HG03139 (cell line): ENCODE results near the gene KRTAP9-3.
"Not testable (repeated sequence)": the region's sequence is repeated elsewhere in the genome, so short reads cannot be mapped to it uniquely, and the experiment has no call there.

Experiments
- ATAC-seq: cut with Tn5 transposase; IDR thresholded peaks from one replicate; pipeline ENCODE4 v1.9.1; 2021; ENCODE audit not compliant: unreplicated experiment

The KRTAP9-3 gene

GRCh38 chr17:41249637-41250240 lies 17.5 kb downstream of the KRTAP9-3 start, which contains the start of gene KRTAP9-4:
Gene KRTAP9-4 (plus strand): TSS chr17:41249687. CDS start chr17:41249721, 34 bp downstream.
- ATAC-seq = not testable (repeated sequence)

- ATAC-seq = no peak
These were observed 19.0 kb downstream of the KRTAP9-3 start for GRCh38 chr17:41251261-41251660.

DNA sequence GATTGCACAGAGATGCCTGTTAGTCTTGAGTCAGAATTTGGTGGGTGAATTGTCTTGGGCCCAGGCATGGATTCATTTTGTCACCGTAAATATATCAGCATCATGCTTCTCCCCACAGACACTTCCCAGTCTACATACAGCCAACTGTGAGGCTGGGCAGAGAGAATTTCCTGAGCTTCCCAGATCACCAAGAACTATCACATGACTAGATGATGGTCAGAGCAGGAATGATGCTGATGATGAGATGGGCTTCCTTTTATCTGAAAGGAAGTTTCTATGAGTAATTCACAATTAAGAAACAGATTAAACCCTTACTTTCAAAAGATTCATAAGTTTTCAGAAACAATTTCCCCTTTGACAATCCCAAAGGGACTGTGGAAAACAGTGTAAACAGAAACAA lies 22.6 kb downstream of the KRTAP9-3 start:
- ATAC-seq = no peak

DNA sequence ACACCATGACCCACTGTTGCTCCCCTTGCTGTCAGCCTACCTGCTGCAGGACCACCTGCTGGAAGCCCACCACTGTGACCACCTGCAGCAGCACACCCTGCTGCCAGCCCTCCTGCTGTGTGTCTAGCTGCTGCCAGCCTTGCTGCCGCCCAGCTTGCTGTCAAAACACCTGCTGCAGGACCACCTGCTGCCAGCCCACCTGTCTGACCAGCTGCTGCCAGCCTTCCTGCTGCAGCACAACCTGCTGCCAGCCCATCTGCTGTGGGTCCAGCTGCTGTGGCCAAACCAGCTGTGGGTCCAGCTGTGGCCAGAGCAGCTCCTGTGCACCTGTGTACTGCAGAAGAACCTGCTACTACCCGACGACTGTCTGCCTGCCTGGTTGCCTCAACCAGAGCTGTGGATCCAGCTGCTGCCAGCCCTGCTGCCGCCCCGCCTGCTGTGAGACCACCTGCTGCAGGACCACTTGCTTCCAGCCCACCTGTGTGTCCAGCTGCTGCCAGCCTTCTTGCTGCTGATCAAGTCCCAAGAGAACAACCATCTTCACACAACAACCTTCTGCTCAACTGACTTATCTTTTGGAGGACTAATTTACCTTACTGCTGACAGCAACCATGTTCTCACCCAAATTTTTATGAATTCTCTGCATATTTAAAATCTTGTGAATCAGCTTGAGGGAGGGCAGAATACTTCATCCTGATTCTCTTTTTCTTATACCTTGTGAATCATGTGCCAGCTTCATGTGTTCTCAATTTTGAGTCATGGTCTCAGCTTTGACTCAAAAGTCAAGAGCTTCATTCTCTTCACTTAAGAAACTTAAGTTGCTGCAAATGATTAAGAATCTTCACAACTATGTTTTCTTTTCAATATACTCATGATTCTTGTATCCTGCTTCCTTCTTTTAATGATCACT lies 23.4 kb downstream of the KRTAP9-3 start, which contains the start of gene KRTAP9-9:
Gene KRTAP9-9, plus strand, starts transcription at position 4 of the 910 bp plus-strand sequence.
- not testable (repeated sequence) for ATAC-seq

DNA sequence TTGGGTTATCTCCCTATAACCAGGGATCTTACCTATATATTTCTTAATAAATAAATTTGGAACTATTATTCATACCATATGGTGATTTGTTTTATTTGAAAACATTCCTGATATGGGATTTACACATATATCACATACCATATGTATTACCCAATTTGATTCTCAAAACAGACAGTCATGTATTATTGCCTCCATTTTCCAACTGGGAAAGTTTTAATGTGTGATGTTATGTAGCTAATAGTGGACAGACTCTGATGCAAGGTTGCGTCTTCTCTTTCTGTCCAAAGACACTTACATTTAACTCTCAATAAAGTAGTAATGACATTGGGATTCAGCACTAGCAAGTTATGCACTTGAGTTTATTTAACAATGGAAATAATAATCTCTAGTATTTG lies 24.0 kb downstream of the KRTAP9-3 start:
- ATAC-seq = no peak

- ATAC-seq = no peak
These were observed 26.2 kb downstream of the KRTAP9-3 start for GRCh38 chr17:41258406-41258805.

DNA sequence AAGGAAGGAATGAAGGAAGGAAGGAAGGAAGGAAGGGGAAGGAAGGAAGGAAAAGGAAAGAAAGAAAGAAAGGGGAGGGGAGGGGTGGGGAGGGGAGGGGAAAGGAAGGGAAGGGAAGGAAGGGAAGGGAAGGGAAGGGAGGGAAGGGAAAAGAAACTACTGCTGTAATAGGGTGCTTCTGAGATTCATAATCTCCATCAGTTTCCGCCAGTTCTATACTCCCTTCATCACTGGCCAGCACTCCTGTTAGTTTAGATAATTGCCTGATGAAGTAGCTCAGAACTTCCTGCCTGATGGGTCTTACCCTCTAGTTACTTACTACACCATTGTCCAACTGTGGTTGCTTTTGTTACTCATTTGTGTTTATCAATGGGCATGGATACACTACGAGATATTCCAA lies 31.0 kb downstream of the KRTAP9-3 start:
- ATAC-seq = no peak

DNA sequence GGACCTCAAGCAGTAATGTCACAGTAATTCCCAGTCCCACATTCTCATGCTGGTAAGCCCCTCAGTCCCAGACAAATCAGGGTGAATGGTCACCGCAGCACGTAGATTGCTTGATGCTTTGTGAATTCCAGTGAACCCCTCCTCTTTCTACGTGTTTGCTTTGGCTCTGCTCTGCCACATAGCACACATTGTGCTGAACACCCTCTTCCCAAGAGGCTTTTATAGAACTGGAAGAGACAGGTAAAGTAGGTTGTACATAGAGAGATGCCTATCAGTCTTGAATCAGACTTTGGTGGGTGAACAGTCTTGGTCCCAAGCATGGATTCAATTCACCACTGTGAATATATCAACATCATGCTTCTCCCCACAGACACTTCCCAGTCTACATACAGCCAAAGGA lies 32.4 kb downstream of the KRTAP9-3 start:
- ATAC-seq = no peak

- ATAC-seq = no peak
These were observed 32.8 kb downstream of the KRTAP9-3 start, which contains the start of gene KRTAP9-6 for GRCh38 chr17:41265078-41265477. Gene KRTAP9-6 (plus strand): TSS chr17:41265378. CDS start chr17:41265378, 0 bp downstream.

GRCh38 chr17:41267711-41268110 lies 35.5 kb downstream of the KRTAP9-3 start:
- no peak for ATAC-seq

DNA sequence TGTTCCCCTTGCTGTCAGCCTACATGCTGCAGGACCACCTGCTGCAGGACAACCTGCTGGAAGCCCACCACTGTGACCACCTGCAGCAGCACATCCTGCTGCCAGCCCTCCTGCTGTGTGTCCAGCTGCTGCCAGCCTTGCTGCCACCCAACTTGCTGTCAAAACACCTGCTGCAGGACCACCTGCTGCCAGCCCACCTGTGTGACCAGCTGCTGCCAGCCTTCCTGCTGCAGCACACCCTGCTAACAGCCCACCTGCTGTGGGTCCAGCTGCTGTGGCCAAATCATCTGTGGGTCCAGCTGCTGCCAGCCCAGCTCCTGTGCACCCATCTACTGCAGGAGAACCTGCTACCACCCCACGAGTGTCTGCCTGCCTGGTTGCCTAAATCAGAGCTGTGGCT lies 39.1 kb downstream of the KRTAP9-3 start:
- ATAC-seq = not testable (repeated sequence)

GRCh38 chr17:41271858-41272257 lies 39.6 kb downstream of the KRTAP9-3 start:
- no peak for ATAC-seq

DNA sequence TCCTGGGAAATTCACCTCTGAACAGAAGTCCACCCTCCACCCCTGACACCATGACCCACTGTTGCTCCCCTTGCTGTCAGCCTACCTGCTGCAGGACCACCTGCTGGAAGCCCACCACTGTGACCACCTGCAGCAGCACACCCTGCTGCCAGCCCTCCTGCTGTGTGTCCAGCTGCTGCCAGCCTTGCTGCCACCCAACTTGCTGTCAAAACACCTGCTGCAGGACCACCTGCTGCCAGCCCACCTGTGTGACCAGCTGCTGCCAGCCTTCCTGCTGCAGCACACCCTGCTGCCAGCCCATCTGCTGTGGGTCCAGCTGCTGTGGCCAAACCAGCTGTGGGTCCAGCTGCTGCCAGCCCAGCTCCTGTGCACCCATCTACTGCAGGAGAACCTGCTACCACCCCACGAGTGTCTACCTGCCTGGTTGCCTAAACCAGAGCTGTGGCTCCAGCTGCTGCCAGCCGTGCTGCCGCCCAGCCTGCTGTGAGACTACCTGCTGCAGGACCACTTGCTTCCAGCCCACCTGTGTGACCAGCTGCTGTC lies 43.5 kb downstream of the KRTAP9-3 start, which contains the start of gene KRTAP9-7:
Gene KRTAP9-7, plus strand, starts transcription at position 51 of the 543 bp plus-strand sequence. Its CDS starts 0 bp downstream, at position 51.
- ATAC-seq = not testable (repeated sequence)

GRCh38 chr17:41278176-41278955 lies 46.1 kb downstream of the KRTAP9-3 start:
- no peak for ATAC-seq
